GM19099 (cell line): ENCODE data around the gene ALDH16A1.

Source experiments
- POLR2A ChIP-seq: IDR thresholded peaks from 3 replicates; pipeline ENCODE4 v1.6.1; 2011; ENCODE audit warnings: low read depth; ENCODE audit not compliant: insufficient read length; ENCODE audit errors: extremely low read depth

The ALDH16A1 gene

DNA sequence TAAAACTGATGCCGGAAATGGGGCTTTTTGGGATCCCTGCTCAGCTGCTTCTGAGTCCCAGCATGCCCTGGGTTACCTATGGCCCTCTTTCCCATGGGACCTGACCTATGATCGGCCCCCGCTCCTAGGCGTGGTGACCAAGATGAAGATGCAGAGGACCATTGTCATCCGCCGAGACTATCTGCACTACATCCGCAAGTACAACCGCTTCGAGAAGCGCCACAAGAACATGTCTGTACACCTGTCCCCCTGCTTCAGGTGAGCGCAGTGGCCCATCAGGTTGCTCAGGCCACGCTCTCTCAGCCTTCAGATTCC, 44.7 kb downstream of the ALDH16A1 start:
- TF ChIP-seq POLR2A, result no peak

DNA sequence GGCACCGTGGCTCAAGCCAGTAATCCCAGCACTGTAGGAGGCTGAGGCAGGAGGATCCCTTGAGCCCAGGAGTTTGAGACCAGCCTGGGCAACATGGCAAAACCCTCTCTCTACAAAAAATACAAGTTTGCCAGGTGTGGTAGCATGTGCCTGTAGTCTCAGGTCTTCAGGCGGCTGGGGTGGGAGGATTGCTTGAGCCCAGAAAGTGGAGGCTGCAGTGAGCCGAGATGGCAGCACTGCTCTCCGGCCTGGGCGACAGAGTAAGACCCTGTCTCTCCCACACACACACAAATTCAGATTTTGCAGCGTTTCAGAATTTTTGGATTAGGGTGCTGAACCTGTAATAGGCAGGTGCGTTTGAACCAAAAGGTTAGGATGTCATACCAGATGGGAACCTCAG, 45.5 kb downstream of the ALDH16A1 start:
- no peak for TF ChIP-seq POLR2A

DNA sequence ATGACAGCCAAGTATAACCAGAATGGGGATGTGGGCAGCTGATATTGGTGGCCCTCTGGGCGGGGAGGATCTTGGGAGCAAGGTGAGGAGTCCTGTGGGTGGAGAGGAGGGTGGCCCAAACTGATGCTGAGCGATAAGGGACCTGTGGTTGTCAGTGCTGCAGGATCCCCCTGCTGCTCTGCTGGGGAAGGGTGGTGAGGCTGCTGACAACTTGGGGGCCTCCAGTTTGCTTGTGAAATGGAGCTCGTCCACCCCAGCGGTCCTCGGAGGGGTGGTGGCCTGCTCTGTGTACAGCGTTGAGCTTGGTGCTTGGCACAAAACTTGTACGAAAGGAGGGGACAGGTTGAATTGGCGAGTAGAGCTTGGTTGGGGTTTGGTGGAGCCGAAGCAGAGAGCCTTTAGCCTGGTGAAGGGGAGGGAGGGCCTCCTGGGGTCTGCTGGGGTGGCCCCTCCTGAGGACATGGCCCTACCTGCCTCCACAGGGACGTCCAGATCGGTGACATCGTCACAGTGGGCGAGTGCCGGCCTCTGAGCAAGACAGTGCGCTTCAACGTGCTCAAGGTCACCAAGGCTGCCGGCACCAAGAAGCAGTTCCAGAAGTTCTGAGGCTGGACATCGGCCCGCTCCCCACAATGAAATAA, 46.1 kb downstream of the ALDH16A1 start:
- no peak for TF ChIP-seq POLR2A

DNA sequence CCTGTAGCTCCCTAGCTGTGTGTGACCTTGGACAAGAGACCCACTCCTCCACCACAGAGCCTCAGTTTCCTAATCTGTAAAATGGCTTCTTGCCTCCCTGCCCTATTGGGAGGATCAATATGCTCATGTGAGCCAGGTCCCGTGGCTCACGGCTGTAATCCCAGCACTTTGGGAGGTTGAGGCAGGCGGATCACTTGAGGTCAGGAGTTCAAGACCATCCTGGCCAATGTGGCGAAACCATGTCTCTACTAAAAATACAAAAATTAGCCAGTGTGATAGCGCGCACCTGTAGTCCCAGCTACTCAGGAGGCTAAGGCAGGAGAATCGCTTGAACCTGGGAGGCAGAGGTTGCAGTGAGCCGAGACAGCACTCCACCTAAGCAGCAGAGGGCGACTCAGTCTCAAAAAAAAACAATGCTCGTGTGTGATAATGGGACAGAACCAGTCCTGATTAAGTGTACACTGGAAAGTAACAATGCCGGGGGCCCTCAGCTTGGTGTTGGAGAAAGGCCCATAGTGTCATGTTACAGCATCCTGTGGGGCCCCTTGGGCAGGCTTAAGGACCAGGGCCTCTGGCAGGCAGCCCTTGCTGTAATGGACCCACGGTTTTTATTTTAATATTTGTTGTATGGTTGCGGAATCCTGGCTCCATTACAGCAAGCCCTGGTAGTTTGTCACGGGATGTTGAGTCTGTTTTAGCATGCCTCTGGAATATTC, 50.0 kb downstream of the ALDH16A1 start:
- no peak for TF ChIP-seq POLR2A

DNA sequence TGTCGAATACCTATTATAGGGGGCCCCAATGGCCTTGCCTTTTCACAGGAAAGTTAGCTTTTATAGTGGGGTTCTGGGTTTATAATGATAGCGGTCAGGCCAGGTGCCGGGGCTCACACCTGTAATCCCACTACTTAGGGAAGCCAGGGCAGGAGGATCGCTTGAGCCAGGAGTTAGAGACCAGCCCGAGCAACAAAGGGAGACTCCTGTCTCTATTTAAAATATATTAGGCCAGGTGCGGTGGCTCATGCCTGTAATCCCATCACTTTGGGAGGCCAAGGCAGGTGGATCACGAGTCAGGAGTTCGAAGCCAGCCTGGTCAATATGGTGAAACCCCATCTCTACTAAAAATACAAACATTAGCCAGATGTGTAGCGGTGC, 50.5 kb downstream of the ALDH16A1 start:
- TF ChIP-seq POLR2A, result no peak

DNA sequence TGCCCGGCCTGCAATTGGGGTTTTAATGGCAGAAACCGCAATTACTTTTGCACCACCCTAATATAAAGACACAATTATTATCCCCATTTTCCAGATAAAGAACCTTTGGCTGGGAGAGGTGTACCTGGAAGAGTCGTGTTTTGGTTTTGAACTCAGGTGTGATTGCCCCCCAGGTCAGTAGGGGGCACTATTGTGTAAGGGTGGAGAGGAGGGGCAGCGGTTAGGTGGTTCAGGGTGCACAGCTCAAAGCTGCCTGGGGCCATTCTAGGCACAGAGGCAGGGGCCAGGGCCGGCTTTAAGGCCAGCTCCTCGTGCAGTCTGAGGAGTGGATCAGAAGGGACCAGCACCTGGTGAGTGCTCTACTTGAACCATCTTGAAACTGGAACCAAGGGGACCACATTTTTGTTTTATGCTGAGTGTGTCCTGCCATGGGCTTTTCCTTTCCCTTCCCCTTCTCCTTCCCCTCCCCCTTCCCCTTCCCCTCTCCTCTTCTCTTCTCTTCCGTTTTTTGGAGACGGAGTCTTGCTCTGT, 53.6 kb downstream of the ALDH16A1 start:
- TF ChIP-seq POLR2A, result no peak

DNA sequence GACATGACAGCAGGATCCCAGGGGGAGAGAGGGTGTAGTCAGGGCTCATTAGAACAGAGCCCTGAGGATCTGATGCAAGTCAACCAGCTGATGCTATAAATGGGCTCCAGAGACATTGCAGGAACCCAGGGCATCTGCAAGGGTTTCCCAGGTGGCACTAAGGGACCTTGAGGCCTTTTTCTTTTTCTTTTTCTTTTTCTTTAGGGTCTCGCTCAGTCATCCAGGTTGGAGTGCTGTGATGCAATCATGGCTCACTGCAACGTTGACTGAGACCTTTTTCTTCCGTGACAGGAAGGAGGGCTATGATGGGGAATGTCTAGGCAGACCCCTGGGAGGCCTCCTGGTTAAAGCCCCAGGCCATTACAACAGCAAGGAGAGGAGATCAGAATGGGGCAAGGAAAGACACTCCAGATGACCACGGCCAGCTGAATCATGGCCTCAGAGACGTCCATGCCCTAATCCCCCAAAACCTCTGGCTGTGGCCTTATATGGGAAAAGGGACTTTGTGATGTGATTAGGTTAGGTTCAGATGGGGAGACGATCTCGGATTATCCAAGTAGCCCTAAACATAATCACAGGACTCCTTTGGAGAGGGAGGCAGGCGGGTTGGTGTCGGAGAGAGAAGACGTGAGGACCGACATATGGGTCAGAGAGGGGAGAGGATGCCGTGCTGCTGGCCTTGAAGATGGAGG, 54.9 kb downstream of the ALDH16A1 start:
- no peak for TF ChIP-seq POLR2A

DNA sequence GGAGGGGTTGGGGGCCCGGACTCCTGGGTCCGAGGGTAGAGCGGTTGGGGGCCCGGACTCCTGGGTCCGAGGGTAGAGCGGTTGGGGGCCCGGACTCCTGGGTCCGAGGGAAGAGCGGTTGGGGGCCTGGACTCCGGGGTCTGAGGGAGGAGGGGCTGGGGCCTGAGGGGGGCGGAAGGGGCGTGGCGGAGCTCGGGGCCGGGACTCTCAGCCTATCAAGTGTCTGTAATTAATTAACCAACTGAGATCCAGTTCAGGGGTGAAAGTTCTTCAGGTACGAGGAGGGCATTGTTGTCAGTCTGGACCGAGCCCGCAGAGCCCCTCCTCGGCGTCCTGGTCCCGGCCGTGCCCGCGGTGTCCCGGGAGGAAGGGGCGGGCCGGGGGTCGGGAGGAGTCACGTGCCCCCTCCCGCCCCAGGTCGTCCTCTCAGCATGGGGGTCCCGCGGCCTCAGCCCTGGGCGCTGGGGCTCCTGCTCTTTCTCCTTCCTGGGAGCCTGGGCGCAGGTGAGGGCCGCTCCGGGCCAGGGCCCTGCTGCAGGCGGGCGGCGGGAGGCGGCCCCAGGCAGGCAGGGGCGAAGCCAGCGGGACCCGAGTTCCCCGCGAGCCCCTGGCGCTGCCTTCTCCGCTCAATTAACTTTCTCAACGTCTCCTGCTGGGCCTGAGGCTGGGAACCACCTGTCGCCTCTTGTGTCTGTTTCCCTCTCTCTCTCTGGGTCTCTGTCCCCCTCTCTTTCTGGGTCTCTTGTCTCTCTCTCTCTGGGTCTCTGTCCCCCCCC, 60.1 kb downstream of the ALDH16A1 start:
- peak; percentile 42 for TF ChIP-seq POLR2A

DNA sequence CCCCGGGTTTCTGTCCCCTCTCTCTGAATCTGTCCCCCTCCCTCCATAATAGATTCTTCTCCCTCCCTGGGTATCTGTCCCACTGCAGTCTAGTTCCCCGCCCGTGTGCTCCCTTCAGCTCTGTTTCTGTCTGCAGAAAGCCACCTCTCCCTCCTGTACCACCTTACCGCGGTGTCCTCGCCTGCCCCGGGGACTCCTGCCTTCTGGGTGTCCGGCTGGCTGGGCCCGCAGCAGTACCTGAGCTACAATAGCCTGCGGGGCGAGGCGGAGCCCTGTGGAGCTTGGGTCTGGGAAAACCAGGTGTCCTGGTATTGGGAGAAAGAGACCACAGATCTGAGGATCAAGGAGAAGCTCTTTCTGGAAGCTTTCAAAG, 60.7 kb downstream of the ALDH16A1 start:
- no peak for TF ChIP-seq POLR2A

DNA sequence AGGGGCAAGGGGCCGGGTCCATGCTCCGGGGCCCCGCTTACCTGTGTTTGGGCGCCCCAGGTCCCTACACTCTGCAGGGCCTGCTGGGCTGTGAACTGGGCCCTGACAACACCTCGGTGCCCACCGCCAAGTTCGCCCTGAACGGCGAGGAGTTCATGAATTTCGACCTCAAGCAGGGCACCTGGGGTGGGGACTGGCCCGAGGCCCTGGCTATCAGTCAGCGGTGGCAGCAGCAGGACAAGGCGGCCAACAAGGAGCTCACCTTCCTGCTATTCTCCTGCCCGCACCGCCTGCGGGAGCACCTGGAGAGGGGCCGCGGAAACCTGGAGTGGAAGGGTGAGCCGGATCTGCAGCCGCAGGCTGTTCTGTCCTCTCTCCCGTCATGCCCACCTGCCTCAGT, 61.1 kb downstream of the ALDH16A1 start:
- TF ChIP-seq POLR2A, result no peak

DNA sequence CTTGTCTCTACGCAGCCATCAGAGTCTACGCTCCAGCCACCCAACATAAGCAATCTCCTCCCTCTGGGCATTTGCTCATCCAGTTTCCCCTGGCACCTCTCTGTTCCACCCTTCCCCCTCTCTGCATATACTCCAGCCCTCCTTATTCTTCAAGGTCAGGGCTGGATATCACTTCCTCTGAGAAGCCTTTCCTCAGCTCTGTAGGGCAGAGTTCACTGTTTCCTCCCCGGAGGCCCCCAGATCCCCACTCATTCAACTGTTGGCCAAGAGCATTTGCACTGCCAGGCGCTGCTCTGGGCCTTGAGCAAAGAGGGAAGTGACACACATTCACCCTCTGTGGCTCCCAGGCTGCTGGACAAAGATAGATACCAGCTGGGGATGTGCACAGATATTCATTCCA, 62.7 kb downstream of the ALDH16A1 start:
- no peak for TF ChIP-seq POLR2A

DNA sequence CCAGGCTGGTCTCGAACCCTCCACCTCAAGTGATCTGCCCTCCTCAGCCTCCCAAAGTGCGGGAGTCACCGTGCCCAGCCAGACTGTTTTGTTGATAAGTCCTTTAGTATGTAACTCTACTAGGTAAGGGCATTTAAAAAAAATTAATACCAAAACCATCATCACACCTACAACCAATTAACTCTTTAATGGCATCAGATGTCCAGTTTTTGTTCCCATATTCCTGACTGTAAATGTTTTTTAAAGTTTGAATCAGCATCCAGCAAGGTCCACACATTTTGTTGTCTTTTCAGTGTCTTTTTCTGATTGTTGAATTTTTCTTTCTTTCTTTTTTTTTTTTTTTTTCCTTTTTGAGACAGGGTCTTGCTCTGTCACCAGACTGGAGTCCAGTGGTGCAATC, 65.0 kb downstream of the ALDH16A1 start:
- TF ChIP-seq POLR2A, result no peak
